HG03280 (cell line): ENCODE measurements around the gene VSIG1.

ENCODE experiments used
- ATAC-seq: cut with Tn5 transposase; IDR thresholded peaks from one replicate; pipeline ENCODE4 v1.9.1; 2021; ENCODE audit warnings: mild to moderate bottlenecking, moderate library complexity; ENCODE audit not compliant: unreplicated experiment

VSIG1 gene

DNA sequence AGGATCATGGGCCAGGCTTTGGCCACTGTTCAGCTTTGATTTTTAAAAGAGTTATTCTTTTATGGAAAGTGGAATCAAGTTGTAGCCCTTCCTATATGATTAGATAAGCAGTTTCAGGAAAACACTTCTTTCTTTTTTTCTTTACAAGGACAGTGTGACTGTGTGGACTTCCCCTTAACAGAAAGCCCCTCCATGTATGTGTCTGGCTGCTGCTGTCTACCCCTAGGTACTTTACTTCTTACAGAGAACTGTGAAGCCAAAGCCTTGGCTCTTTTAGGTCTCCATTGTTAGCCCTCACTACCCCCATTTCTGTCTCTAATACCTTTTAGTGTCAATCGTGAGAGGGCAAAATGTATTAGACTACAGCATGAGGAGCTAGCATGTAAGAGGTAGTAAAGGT lies 19.1 kb downstream of the VSIG1 start:
- ATAC-seq: no peak

DNA sequence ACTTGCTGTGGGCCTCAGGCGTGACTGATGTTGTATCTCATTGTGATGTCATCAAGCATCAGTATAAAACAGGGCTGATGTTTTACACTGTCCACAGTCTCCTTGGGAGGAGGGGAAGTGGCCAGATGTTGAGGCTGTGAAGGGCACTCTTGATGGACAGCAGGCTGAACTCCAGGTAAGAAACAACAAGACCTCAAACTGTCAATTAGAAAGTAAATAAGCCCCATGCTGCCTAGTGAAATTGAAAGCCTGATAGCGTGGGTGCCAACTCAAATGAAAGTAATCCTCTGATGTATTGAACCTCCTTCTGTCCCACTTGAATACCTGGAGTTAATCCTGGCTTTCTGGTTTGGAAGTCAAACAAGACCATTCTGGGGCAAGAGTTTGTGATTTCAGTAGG lies 19.7 kb downstream of the VSIG1 start:
- no peak for ATAC-seq

DNA sequence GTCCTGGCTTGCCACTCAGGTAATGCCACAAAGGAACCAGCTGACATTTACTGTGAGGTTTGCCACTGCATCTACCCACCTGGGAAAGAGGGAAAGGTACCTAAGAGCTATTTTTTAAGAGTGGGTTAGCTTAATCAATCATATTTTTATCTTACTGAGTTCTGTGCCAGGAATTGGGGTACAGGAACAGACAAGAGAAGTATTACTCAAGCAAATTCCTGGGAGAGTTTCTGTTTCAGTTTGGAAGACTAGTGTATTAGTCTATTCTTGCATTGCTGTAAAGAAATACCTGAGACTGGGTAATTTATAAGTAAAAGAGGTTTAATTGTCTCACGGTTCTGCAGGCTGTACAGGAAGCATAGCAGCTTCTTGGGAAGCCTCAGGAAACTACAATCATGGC lies 23.3 kb downstream of the VSIG1 start:
- no peak for ATAC-seq

DNA sequence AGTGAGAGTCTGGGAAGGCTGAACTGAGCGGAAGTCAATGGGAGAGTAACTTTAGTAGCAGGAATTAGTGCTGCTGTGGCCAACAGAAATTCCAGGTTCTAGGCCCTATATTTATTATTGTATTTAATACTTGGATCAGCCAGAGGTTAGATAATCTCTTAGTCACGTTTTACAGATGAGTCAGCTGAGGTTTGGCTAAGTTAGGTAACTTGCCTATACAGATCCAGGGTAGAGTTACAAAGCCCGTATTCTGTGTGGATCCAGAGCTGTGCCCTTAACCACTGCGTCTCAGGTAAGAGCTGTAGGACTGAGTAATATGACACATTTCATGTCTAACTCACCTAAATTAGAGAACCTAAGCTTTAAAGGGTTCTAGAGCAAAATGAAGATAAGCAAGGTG lies 26.0 kb downstream of the VSIG1 start:
- ATAC-seq: no peak

DNA sequence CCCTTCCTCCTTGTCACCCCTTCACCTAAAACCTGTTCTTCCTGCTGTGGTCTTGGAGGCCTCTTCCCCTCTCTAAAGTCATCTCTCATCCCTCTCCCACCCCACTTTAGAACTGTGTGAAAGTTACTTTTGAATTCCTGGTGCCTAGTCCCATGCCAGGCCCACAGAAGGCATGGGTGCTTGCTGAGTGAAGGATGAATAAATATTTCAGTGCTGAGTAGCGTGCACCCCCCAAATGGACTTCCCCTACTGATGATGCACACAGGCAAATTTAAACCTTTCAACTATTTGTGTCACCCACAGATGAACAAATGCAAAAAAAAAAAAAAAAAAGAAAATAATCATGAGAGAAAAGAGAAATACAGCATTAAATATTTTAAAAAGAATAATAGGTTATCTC lies 26.7 kb downstream of the VSIG1 start:
- ATAC-seq: no peak

DNA sequence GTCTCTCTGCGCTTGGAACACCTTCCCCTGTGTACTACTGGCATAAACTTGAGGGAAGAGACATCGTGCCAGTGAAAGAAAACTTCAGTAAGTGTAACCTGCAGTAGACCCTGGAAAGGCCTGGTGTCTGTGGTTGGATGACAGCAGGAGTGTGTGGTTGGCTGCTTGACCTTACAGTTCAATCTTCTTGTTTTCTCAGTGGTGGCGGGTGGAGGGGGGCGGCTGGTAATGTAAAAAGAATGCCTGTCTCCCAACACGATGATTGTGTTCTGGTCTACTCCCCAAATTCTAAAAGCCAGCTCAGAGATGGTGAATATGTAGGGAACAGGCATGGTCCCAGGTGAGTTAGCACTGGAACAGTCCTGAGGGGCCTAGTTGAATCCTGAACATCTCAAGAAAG lies 27.9 kb downstream of the VSIG1 start:
- ATAC-seq: no peak

DNA sequence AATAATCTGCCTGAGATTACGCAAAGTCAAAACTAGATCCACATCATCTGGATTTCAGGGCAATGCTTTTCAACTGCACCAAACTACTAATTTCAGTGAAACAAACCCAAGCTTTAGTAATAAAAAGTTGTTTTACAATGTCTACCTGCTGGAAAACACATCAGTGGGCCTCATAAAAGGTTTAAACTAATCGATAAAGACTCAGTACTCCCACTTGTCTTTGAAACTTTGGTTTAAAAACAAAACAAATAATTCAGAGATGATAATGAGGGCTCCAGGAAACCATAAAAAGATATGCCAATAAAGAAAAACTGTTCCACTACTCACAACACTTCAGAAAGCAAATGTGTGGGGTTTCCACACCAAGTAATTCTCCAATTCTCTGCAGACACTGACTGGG lies 36.2 kb downstream of the VSIG1 start:
- ATAC-seq: no peak

DNA sequence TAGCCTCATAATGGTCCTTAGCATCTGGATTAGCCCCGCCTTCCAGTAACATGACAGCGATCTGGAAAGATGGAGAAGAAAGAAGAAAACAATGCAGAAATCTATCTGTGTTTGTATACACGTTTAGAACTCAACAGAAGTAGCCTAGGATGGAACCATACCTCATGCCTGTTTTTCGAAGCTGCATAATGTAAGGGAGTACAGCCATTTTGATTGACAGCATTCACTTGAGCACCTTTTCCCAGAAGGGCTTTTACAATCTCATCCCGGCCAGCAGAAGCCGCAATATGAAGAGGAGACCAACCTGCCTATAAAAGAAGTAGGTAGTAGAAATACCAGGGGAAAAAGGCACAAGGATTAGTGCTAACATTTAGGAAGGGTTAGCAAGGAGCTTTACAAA lies 42.9 kb downstream of the VSIG1 start:
- ATAC-seq: no peak

DNA sequence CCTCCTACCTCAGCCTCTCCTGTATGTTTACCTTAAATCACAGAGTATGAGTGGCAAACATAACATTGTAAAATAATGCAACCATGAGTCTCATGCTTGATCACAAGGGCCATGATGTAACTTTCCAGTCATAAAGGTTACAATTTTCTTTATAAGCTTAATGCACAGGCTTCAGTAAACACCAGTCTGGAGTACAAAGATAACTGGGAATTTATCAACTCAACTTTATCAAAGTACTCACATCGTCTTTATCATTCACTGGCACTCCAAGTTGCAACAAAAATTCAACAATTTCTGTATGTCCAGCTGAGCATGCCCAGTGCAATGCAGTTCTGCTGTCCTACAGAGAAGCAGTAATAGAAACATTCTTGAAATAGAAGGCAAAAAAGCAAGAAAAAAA lies 43.6 kb downstream of the VSIG1 start:
- ATAC-seq: no peak

DNA sequence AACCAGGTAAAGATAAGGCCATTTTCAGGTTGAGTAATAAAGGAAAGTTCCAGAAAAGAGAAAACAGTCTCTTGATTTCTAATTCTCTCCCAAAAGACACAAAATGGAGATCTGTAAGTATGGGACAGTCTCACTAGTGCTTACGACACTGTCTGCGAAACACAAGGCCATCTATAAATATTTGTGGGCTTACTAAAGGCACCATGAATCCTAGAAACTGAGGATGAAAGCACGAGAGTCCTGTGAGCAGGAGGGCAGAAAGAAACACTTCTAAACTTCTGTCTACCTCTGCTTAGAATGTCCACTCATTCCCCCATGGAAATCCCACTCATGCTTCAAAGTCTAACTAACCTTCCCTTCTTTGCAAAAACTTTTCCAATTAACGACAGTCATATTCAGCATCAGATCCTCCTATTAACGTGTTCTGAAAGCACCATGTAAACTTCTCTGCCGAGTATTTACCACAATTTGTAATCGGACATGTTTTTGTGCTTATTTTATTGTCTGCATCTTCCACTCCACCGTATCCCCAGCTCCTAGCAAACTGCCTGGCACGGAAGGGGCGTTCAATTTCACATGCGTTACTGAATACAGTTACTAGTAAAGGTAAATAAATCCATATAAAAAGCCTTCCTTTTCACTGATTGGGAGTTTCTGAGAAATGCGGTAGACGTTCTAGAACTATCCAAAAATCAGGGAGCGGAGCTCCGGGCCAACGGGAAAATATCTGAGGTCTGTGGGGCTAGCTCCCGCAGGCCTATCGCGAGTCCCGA lies 45.8 kb downstream of the VSIG1 start:
- ATAC-seq: peak; percentile 5

DNA sequence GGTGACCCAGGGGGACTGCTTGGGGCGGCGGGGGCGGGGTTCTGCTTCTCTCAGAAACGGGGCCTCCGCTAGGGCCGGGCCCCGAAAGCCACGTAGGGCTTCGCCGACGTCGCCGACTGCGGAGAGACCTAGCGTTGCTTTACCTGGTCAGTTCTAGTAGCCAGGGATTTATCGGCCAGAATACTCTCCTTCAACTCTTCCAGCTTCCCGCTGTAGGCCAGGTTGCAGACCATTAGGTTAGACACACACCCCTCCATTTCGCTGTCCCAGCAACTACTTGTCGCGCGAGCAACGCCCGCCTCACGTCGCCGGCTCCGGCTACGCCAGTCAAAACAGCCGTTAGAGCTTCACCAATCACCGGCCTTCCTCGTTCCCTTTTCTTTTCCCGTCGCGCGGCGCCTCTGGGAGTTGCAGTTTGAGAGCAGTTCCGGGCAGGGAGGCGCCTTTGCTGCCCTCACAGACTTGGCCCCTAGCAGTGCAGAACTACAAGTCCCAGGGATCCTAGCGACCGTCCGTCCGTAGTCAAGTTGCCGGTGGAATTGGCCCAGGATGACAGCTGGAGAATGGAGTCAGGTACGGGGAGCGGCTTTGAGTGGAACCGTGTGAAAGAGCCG lies 46.5 kb downstream of the VSIG1 start, which contains the start of the genes ATG4A and PSMD10:
Gene ATG4A, plus strand, starts transcription at position 515 of the 614 bp plus-strand sequence. Its CDS starts 49 bp downstream, at position 564.
Gene PSMD10, minus strand, starts transcription at position 279 of the 614 bp plus-strand sequence. Its CDS starts 22 bp downstream, at position 257.
- ATAC-seq: peak; percentile 96

DNA sequence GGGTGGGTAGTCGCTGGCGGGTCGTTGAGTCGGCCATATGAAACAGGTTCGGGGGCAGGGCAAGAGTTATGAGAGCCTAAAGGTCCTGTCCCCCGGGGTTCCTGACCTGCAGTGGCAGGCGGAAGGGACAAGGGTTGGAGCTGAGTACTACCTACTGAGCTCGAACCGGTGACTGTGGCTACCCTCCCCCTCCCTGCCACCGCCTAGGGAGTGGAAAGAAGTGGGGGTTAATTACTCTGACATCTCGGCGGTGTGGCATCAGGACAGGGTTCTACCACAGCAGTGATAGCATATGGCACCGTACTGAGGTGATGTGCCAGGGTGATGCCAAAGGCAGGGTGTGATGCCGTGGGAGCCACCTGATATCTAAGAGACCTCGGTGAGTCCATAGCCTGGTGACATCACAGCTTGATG lies 47.0 kb downstream of the VSIG1 start:
- ATAC-seq: peak; percentile 33

DNA sequence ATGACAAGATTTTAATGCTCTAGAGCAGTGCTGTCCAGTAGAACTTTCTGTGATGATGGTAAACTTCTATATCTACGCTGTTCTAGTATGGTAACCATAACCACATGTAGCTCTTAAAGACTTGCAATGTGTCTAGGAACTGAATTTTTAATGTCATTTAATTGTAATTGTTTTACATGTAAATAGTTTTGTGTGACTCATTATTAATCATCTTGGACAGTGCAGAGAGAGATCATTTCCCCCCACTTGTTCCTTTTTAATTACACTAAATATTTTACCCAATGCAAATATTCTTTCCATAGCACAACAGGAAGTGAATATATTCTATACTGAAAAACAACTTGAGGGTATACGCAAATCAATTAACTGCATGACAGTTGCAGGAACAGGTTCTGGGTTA lies 52.5 kb downstream of the VSIG1 start:
- no peak for ATAC-seq

DNA sequence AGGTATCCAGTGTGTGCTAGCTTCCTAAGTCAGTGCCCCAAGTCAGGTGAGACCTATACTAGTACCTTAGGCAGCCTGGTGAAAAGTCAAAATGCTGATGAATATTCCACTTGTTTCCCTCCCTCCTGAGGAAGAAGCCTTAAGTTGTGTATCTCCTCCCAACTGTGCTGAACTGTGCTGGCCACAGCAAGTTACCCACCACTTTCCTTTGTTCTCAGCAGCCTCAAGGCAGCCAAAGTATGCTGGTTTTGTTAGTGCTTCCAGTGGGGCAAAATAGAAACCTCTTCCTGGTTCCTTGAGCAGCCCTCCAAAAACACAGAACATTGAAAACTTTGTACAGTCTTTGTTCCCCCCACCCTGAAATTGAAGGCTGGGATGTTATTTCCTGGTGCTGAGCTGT lies 60.6 kb downstream of the VSIG1 start:
- no peak for ATAC-seq

DNA sequence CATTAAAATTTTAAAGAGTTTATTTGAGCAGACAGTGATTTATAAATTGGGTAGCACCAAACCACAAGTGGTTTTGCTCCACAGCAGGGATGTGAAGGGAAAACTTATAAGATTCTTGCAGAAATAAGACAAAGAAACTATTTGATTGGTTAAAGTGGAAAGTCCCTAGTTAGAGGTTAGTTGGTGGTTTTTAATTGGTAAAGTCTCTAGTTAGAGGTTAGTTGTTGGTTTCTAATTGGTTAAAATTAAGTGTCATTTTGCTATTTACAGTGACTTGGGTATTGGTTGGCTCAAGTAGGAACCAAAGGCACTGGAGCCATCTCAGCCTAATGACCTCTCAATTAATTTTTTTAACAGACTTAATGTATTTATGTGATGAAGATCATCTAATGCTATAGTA lies 69.7 kb downstream of the VSIG1 start:
- ATAC-seq: no peak

DNA sequence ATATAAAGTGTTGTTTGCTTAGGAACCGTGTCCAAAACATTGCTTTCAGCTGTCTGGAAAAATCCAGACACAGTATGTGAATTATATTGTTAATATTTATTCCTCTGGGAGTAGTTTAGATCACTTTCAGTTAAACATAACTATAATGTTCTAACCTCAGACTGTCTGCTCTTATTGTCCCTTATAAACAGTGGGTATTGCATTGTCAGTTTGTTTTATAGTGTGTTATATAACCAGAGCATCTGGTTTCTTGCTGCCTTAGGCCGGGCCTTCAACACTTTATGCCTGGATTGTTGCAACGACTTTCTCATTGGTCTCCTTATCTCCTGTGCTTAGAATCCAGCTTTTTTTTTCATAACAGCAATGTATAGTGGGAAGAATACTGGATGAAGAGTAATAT lies 73.1 kb downstream of the VSIG1 start:
- no peak for ATAC-seq

DNA sequence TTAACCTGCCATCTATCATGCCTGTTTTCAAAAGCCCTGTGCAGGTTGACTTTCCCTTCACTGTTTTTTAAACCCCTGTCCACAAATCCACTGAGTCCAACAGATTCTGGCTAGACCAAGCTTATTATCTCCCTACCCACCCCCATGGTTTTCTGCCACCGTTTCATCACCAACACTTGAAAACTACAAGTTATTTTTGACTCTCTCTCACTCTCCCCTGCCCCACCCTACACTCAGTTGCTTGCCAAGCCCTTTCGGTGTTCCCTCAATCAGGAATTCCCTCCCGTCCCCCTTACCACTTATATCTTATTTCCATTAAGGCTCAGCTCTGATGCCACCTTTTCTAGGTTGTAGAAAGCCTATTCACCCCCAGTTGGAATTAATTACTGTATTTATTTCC lies 76.4 kb downstream of the VSIG1 start:
- ATAC-seq: no peak

DNA sequence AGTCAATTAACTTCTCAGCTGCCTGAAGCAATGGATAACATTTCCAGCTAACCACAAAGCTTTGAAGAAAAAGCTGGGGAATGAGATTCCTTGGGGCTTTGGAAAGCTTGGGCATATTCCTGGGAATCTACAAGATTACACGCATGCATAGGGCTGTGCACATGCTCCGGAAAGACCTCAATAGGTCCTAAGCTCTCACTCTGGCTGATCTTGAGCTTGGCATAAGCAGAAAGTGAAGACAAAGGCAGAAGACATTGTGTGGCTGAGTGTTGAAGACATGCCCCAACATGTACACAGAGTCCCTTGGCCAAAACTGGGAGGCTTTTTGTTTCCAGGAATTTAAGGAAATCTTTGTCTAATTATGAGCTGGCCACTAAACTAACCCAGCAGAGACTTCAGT lies 77.9 kb downstream of the VSIG1 start:
- no peak for ATAC-seq

DNA sequence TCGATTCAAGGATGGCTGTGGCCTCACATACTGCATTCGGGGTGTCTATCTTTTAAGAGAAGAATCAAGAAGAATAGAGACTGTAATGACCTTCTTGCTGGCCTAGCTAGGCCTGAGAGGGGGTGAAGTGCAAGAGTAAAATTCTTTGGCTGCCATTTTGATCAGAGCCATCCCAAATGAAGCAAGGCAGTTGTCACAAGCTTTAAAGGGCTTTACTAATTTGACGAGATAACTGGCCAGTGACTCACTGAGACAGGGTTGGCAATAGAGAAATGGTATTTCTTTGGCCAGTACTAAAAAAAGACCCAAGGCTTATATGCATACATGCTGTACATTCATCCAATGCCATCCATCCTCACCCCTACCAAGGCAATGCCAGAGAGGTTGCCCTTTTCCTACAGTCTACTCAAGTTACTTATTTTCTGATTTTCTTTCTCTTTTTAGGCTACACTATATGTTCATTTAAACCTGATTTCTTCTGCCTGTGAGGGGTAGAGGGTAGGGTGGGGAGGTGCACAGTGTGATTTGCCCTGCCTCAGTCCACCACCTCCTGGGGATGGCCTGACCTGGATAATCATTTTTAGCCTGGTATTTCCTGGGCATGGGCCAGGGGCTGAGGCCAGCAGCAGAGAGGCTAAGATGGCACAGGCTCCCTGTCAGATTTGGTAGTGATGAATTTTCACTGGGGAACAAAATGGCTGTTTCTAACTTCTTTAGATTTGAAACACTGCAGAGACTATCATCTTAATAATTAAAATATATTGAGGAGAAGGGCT lies 78.9 kb downstream of the VSIG1 start:
- no peak for ATAC-seq

DNA sequence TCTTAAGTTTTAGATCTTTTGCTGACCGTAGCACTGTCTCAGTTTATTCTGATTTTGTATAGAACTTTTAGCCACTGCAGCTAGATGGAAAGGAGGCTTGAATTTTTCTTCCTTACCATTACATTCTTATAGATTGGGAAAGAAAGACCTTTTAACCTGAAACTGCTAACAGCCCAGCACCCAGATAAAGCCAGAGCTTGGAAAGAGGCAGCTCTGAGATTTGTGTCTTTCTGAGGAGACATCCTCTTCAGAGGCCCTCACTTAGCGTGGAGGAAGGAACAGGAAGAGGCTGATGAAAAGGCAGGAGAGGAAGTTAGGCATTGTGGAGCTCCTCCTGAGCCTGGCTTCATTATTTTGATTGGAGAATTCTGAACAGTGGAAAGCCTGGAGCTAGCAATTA lies 81.8 kb downstream of the VSIG1 start:
- no peak for ATAC-seq

DNA sequence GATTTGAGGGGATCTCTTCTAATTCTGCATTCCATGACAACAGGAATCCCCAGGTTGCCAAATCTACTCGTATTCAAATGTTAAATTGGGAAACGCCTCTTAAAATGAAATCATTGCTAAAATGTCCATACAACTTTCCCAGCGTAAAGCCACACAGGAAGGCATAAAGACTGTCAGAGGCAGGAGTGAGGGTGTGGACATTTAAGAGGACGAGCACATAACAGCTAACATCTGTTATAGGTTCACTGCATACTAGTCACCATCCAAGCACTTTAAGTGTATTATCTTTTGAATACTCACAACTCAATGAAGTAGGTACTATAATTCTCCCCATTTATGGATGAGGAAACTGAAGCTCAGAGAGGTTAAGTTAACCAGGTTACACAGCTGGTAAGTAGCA lies 82.3 kb downstream of the VSIG1 start:
- no peak for ATAC-seq
